K562 (cell line): ENCODE measurements around the gene RNU5D-1. TPM values are rescaled to one million over a fixed set of nuclear protein-coding genes. Genes with fewer than 3 reads are reported as not detected.

ENCODE experiments used
- ASH1L ChIP-seq: fragments of 450-650 bp; IDR thresholded peaks from 2 replicates; pipeline ENCODE4 v1.6.1; 2018; ENCODE audit warnings: borderline replicate concordance, mild to moderate bottlenecking, low read depth; ENCODE audit not compliant: partially characterized antibody
- ELF1 ChIP-seq: fragments of 200-800 bp; sonication (Bioruptor generic); IDR thresholded peaks from 2 replicates; pipeline ENCODE4 v1.6.1; 2016; ENCODE audit warnings: missing genetic modification characterization, missing compliant biosample characterization
- EWSR1 ChIP-seq: fragments of 450-650 bp; IDR thresholded peaks from 2 replicates; pipeline ENCODE4 v1.6.1; 2018; ENCODE audit warnings: borderline replicate concordance, mild to moderate bottlenecking, low read depth, moderate library complexity; ENCODE audit not compliant: partially characterized antibody
- GABPB1 ChIP-seq: sonication (generic); formaldehyde crosslinking; IDR thresholded peaks from 2 replicates; pipeline ENCODE4 v1.8.0; 2022; ENCODE audit warnings: mild to moderate bottlenecking, missing genetic modification reagents
- GATAD2B ChIP-seq: fragments of 450-650 bp; IDR thresholded peaks from 2 replicates; pipeline ENCODE4 v1.6.1; 2017; ENCODE audit warnings: mild to moderate bottlenecking, borderline replicate concordance
- HDAC2 ChIP-seq: fragments of 450-650 bp; IDR thresholded peaks from 2 replicates; pipeline ENCODE4 v1.6.1; 2016; ENCODE audit warnings: mild to moderate bottlenecking
- HMG20A ChIP-seq: fragments of 450-650 bp; formaldehyde crosslinking; conservative IDR thresholded peaks from 2 replicates; pipeline ENCODE4 v1.4.0; 2020; ENCODE audit warnings: mild to moderate bottlenecking, mixed read lengths
- HNRNPLL ChIP-seq: fragments of 200-400 bp; formaldehyde crosslinking; IDR thresholded peaks from 2 replicates; pipeline ENCODE4 v1.6.1; 2017; ENCODE audit warnings: low read length, low read depth, mild to moderate bottlenecking; ENCODE audit not compliant: poor library complexity, severe bottlenecking
- NCOA4 ChIP-seq: fragments of 450-650 bp; IDR thresholded peaks from 2 replicates; pipeline ENCODE4 v1.6.1; 2018; ENCODE audit warnings: mild to moderate bottlenecking; ENCODE audit not compliant: partially characterized antibody
- PTTG1 ChIP-seq: fragments of 450-650 bp; IDR thresholded peaks from 2 replicates; pipeline ENCODE4 v1.6.1; 2016; ENCODE audit warnings: low read depth, mild to moderate bottlenecking, missing genetic modification characterization, missing compliant biosample characterization
- RUNX1 ChIP-seq: sonication (generic); IDR thresholded peaks from 2 replicates; pipeline ENCODE4 v1.6.1; 2016; ENCODE audit warnings: antibody characterized with exemption, low read depth
- TARDBP ChIP-seq: fragments of 450-650 bp; IDR thresholded peaks from 2 replicates; pipeline ENCODE4 v1.6.1; 2016
- USF2 ChIP-seq: sonication (generic); formaldehyde crosslinking; IDR thresholded peaks from 2 replicates; pipeline ENCODE4 v1.5.0; 2020; ENCODE audit warnings: missing genetic modification reagents
- ZNF12 ChIP-seq: sonication (generic); formaldehyde crosslinking; IDR thresholded peaks from 2 replicates; pipeline ENCODE4 v1.4.0; 2020; ENCODE audit warnings: mild to moderate bottlenecking, missing genetic modification reagents
- ZNF41 ChIP-seq: fragments of 250-450 bp; sonication (Bioruptor Pico); conservative IDR thresholded peaks from 2 replicates; pipeline ENCODE4 v1.4.0; 2020; ENCODE audit warnings: mild to moderate bottlenecking
- ZSCAN29 ChIP-seq: fragments of 450-650 bp; IDR thresholded peaks from 2 replicates; pipeline ENCODE4 v1.6.1; 2017
- polyA plus RNA-seq, 8 experiments: library from polyadenylated mRNA; depleted of rRNA in 4 of 8; stranded (reverse) in 5 of 8; unstranded in 3 of 8; fragments of >200 nt; fragmentation: Nextera tagmentation in 2 of 8; fragmentation: Illumina TruSeq in 1 of 8; extraction: Ambion mirVana in 2 of 8; extraction: Trizol in 1 of 8; gene quantifications; 2 replicates each; pipeline versions ENCODE4 v1.2.1 to v1.2.3, GENCODE V29; 2011 to 2014; ENCODE audit warnings: inconsistent platforms in 1 of 8, missing spikeins in 1 of 8
- total RNA-seq, 7 experiments: library from RNA; depleted of rRNA in 6 of 7; stranded (reverse); fragments of >200 nt in 6 of 7; fragmentation: Illumina TruSeq in 2 of 7; extraction: Trizol in 2 of 7; gene quantifications; 2 replicates each; pipeline versions ENCODE4 v1.2.1 to v1.2.3, GENCODE V29; 2011 to 2021; ENCODE audit warnings: low replicate concordance in 1 of 7
- TF ChIP-seq, protein P1 (sequence below): fragments of 250-450 bp; sonication (Bioruptor Pico); IDR thresholded peaks from 2 replicates; pipeline ENCODE4 v1.8.0; 2022; ENCODE audit warnings: inconsistent platforms, mild to moderate bottlenecking, moderate library complexity, borderline replicate concordance
- TF ChIP-seq, protein P2 (sequence below): fragments of 450-650 bp; IDR thresholded peaks from one replicate; pipeline ENCODE4 v1.6.1; 2018; ENCODE audit warnings: mild to moderate bottlenecking, moderate library complexity; ENCODE audit not compliant: partially characterized antibody

The RNU5D-1 gene
- total and polyA plus RNA-seq, 9 of the 15 experiments (the other 6 are each of a cell fraction or from before 2014, with no cell fraction given), result under 0.01 TPM; not detected in 8

- TF ChIP-seq, protein P1, sequence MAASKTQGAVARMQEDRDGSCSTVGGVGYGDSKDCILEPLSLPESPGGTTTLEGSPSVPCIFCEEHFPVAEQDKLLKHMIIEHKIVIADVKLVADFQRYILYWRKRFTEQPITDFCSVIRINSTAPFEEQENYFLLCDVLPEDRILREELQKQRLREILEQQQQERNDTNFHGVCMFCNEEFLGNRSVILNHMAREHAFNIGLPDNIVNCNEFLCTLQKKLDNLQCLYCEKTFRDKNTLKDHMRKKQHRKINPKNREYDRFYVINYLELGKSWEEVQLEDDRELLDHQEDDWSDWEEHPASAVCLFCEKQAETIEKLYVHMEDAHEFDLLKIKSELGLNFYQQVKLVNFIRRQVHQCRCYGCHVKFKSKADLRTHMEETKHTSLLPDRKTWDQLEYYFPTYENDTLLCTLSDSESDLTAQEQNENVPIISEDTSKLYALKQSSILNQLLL (CRISPR knock-in tag), result no peak; the same call in 1 of the 2 replicates
- TF ChIP-seq, protein P2, sequence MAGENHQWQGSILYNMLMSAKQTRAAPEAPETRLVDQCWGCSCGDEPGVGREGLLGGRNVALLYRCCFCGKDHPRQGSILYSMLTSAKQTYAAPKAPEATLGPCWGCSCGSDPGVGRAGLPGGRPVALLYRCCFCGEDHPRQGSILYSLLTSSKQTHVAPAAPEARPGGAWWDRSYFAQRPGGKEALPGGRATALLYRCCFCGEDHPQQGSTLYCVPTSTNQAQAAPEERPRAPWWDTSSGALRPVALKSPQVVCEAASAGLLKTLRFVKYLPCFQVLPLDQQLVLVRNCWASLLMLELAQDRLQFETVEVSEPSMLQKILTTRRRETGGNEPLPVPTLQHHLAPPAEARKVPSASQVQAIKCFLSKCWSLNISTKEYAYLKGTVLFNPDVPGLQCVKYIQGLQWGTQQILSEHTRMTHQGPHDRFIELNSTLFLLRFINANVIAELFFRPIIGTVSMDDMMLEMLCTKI, result no peak
- TF ChIP-seq ZNF41 (CRISPR knock-in tag) (peak; percentile 97), GABPB1 (CRISPR knock-in tag) (peak; percentile 91), PTTG1 (tag) (no peak), ELF1 (peak; percentile 38; the same call in 1 of the 2 replicates), USF2 (CRISPR knock-in tag) (no peak; the same call in 1 of the 2 replicates), HMG20A (CRISPR knock-in tag) (peak; percentile 88; the same call in 1 of the 2 replicates), ZSCAN29 (peak; percentile 84; the same call in 1 of the 2 replicates), HDAC2 (no peak), ASH1L (peak; percentile 86), GATAD2B (peak; percentile 73), NCOA4 (peak; percentile 99), TARDBP (peak; percentile 90), RUNX1 (peak; percentile 100), HNRNPLL (peak; percentile 61), EWSR1 (peak; percentile 99), ZNF12 (CRISPR knock-in tag) (peak; percentile 93)
Observed at GRCh38 chr1:44721485-44722361, 9.2 kb downstream of the RNU5D-1 start (continued).
